Activated CD4-positive, alpha-beta T cell treated with anti-CD3 and anti-CD28 coated beads, Interleukin-2, amount 50 U/mL, for 4 hours (primary cell): ENCODE data around the gene KPNB1.

ENCODE experiments used
- DNase-seq, 2 experiments: peaks; one replicate each; pipeline ENCODE4 v3.0.0-alpha.2; 2020

KPNB1 gene

DNA sequence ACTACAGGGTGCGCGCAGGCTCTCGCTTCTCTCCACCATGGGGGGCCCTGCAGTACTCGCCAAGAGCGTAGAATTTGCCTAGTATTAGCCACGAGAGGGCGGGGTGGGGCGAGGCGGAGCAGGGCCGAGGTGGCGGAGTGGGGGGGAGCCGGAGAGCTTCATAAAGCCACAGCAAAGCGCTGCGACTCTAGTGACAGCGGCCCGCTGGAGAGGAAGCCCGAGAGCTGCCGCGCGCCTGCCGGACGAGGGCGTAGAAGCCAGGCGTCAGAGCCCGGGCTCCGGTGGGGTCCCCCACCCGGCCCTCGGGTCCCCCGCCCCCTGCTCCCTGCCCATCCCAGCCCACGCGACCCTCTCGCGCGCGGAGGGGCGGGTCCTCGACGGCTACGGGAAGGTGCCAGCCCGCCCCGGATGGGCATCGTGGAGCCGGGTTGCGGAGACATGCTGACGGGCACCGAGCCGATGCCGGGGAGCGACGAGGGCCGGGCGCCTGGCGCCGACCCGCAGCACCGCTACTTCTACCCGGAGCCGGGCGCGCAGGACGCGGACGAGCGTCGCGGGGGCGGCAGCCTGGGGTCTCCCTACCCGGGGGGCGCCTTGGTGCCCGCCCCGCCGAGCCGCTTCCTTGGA is 83.4 kb downstream of the KPNB1 start, which contains the start of gene TBX21:
Gene TBX21 (plus strand): TSS at position 190 of the 627 bp plus-strand sequence. CDS start 219 bp downstream, at position 409.
- peak; percentile 93 to 94 for DNase-seq

- peak in 1 of 2 experiments; percentile 18 for DNase-seq
Measured at GRCh38 chr17:47733674-47734410, 84.1 kb downstream of the KPNB1 start.

DNA sequence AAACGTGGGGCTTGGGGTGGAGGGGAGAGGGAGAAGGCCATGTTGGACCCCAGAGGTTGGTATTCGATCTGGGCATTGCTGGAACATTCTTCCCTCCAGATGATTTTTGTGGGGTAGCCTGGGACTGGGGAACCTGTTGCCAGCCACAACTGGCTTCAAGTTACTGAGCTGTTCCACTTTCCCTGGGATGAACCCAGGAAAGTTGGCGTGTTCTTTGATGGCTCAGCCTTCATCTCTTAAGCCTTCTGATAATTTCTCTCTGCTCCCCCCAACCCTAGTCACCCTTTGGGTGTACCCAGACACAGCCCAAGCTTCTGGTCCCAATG is 85.4 kb downstream of the KPNB1 start:
- DNase-seq: no peak
